Prostate gland (tissue), 2 donors: ENCODE measurements around the gene KRTAP5-3. TPM values are rescaled to one million over a fixed set of nuclear protein-coding genes. Genes with fewer than 3 reads are reported as not detected.
A peak's percentile ranks its signal among the peaks of the same experiment; 100 is the strongest.

Experiments
- DNase-seq: peaks from one replicate; pipeline ENCODE4 v3.0.0-alpha.2; 2019; ENCODE audit warnings: low spot score
- H3K27ac ChIP-seq, 2 donors: fragments of 200-600 bp; sonication (generic); 2 replicates each; pipeline ENCODE4 v1.5.1; 2017 to 2019
- H3K27me3 ChIP-seq: fragments of 200-600 bp; sonication (generic); replicated peaks from 2 replicates; pipeline ENCODE4 v1.5.1; 2019; ENCODE audit not compliant: insufficient read depth
- H3K36me3 ChIP-seq, 2 donors: fragments of 200-600 bp; sonication (generic); 1 replicate in 1 of 2; 2 replicates in 1 of 2; pipeline versions ENCODE4 v1.5.1 to v1.8.1; 2017 to 2019
- H3K4me1 ChIP-seq: fragments of 200-600 bp; sonication (generic); replicated peaks from 2 replicates; pipeline ENCODE4 v1.5.1; 2019
- H3K4me3 ChIP-seq, 2 donors: fragments of 200-600 bp; sonication (generic); 2 replicates each; pipeline ENCODE4 v1.5.1; 2017 to 2019
- H3K9me3 ChIP-seq: fragments of 200-600 bp; sonication (generic); 2 replicates; pipeline ENCODE4 v1.5.1; 2017
- POLR2A ChIP-seq: fragments of 450-650 bp; IDR thresholded peaks from one replicate; pipeline ENCODE4 v1.6.1; 2016; ENCODE audit warnings: antibody characterized with exemption, mild to moderate bottlenecking
- POLR2AphosphoS5 ChIP-seq: sonication (generic); formaldehyde crosslinking; IDR thresholded peaks from one replicate; pipeline ENCODE4 v1.6.1; 2017; ENCODE audit warnings: antibody characterized with exemption
- WGBS: methylation state at CpG from one replicate; pipeline ENCODE4 v1.1.5; 2018; 5-methylcytosine and 5-hydroxymethylcytosine counted together
- intact Hi-C: fragments of 100-400 bp; cut with DNase I; formaldehyde crosslinking; loops from one replicate; pipeline ENCODE4 v1.14.2; 2022
- total RNA-seq, 2 donors: library from RNA; depleted of rRNA; stranded (reverse); fragments of >200 nt; gene quantifications; one replicate each; pipeline ENCODE4 v1.1.0, GENCODE V29; 2016
- TF ChIP-seq, protein P1 (sequence below), 4 experiments: fragments of 200-600 bp in 2 of 4; fragments of 450-650 bp in 2 of 4; sonication (generic) in 2 of 4; IDR thresholded peaks; 1 replicate in 3 of 4; 2 replicates in 1 of 4; pipeline ENCODE4 v1.5.1; 2016 to 2019; ENCODE audit warnings: antibody characterized with exemption in 4 of 4, mild to moderate bottlenecking in 2 of 4, moderate library complexity in 2 of 4

The KRTAP5-3 gene
- total RNA-seq, 2 donors from 2014 or later = not detected

- H3K4me3 ChIP-seq = no peak overlapping the region
- TF ChIP-seq, protein P1, sequence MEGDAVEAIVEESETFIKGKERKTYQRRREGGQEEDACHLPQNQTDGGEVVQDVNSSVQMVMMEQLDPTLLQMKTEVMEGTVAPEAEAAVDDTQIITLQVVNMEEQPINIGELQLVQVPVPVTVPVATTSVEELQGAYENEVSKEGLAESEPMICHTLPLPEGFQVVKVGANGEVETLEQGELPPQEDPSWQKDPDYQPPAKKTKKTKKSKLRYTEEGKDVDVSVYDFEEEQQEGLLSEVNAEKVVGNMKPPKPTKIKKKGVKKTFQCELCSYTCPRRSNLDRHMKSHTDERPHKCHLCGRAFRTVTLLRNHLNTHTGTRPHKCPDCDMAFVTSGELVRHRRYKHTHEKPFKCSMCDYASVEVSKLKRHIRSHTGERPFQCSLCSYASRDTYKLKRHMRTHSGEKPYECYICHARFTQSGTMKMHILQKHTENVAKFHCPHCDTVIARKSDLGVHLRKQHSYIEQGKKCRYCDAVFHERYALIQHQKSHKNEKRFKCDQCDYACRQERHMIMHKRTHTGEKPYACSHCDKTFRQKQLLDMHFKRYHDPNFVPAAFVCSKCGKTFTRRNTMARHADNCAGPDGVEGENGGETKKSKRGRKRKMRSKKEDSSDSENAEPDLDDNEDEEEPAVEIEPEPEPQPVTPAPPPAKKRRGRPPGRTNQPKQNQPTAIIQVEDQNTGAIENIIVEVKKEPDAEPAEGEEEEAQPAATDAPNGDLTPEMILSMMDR (IDR thresholded peaks at IDR 0.05) = no peak
- TF ChIP-seq POLR2AphosphoS5 (no peak), POLR2A (no peak)
- DNase-seq = no peak
- H3K4me1 ChIP-seq = no peaks in the 10 kb centered on the region
- no peaks in the 10 kb centered on the region for H3K9me3 ChIP-seq
- intact Hi-C loops = loop anchor here (5.0 to 10.0 kb wide), 2 partner anchors 38 to 500 kb away; no protein-coding TSS in a partner anchor
- H3K27ac ChIP-seq = no peak overlapping the region
- 78% methylated on average over 21 of the region's 21 CpGs for WGBS
- no peaks in the 10 kb centered on the region for H3K36me3 ChIP-seq
- no peaks in the 10 kb centered on the region for H3K27me3 ChIP-seq
Measured at GRCh38 chr11:1654388-1655167, 46.3 kb upstream of the KRTAP5-3 start.

- intact Hi-C loops = loop anchor here (5.0 to 10.0 kb wide), 2 partner anchors 39 to 501 kb away; no protein-coding TSS in a partner anchor
- H3K4me3 ChIP-seq = no peak overlapping the region
- H3K9me3 ChIP-seq = no peaks in the 10 kb centered on the region
- H3K4me1 ChIP-seq = no peaks in the 10 kb centered on the region
- no peak for DNase-seq
- TF ChIP-seq POLR2AphosphoS5 (no peak), POLR2A (no peak)
- TF ChIP-seq, protein P1 (IDR thresholded peaks at IDR 0.05) = no peak
- H3K27me3 ChIP-seq = no peaks in the 10 kb centered on the region
- no peak overlapping the region for H3K27ac ChIP-seq
- no peaks in the 10 kb centered on the region for H3K36me3 ChIP-seq
- WGBS = 87% methylated on average over 14 of the region's 14 CpGs
Measured at GRCh38 chr11:1653541-1654387, 45.5 kb upstream of the KRTAP5-3 start.

DNA sequence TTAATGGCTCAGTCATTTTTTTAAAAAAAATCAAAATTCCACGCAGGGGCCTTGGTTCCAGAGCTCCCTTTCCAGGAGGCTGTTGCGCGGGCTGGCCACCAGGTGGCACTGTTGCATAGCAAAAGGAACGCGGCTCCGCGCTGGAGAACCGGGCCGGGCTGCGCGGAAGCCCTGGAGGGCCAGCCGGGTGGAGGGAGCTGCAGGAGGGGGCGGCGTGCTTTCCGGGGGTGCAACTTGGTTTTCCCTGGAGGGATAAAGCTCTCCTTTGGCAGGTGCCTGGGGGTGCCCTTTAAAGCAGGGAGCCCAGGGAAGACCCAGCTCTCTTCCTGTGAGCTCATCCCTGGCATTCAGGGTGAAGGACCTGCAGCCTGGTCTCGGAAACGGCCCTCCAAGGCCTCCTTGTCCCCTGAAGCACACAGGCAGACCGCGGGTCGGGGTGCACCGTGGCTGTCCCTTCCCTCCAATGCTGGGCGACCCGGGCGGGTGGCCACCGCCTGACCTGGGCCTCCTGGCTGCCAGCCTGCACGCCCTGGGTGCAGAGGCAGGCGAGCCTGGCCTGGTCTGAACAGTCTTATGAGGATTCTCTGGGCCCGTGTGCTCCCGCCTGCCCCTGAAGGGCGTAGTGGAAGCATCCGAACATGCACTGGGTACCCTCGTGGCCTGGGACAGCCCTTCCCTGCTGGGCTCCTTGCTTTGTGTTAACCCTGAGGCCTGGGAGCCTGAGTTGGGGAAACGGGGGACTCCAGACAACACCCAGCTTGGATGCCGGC lies 44.7 kb upstream of the KRTAP5-3 start:
- H3K27ac ChIP-seq = no peak overlapping the region
- intact Hi-C loops = loop anchor here (5.0 to 10.0 kb wide), 2 partner anchors 39 to 502 kb away; no protein-coding TSS in a partner anchor
- no peaks in the 10 kb centered on the region for H3K9me3 ChIP-seq
- H3K4me1 ChIP-seq = no peaks in the 10 kb centered on the region
- 32% methylated on average over 34 of the region's 34 CpGs for WGBS
- H3K36me3 ChIP-seq = no peaks in the 10 kb centered on the region
- TF ChIP-seq POLR2AphosphoS5 = peak; percentile 14
- TF ChIP-seq POLR2A = no peak
- TF ChIP-seq, protein P1 (IDR thresholded peaks at IDR 0.05) = peak; percentile 96 to 98 (median 97)
- peak; percentile 54 for DNase-seq
- H3K27me3 ChIP-seq = no peaks in the 10 kb centered on the region
- no peak overlapping the region for H3K4me3 ChIP-seq

- DNase-seq = no peak
- Histone ChIP-seq H3K27ac (no peak overlapping the region), H3K36me3 (no peaks in the 10 kb centered on the region), H3K4me1 (no peaks in the 10 kb centered on the region), H3K4me3 (no peak overlapping the region), H3K27me3 (no peaks in the 10 kb centered on the region), H3K9me3 (no peaks in the 10 kb centered on the region)
- intact Hi-C loops = loop anchor here (5.0 to 10.0 kb wide), 2 partner anchors 40 to 502 kb away; no protein-coding TSS in a partner anchor
- no peak for TF ChIP-seq POLR2A
- no peak for TF ChIP-seq POLR2AphosphoS5
- TF ChIP-seq, protein P1 (IDR thresholded peaks at IDR 0.05) = no peak
- 48% methylated on average over 20 of the region's 20 CpGs for WGBS
Measured at GRCh38 chr11:1652442-1652770, 44.1 kb upstream of the KRTAP5-3 start.
